Panc1 (cell line): Measurements from ENCODE around the gene SPTBN4.

ENCODE experiments used
- SIN3A ChIP-seq: IDR thresholded peaks from 2 replicates; pipeline ENCODE4 v1.6.1; 2012; ENCODE audit warnings: low read depth, mild to moderate bottlenecking, low read length, moderate library complexity, borderline replicate concordance; ENCODE audit not compliant: insufficient read depth
- TF ChIP-seq, protein P1 (sequence below): fragments of 450-650 bp; IDR thresholded peaks from 2 replicates; pipeline ENCODE4 v1.5.1; 2017; ENCODE audit warnings: mild to moderate bottlenecking
- TF ChIP-seq, protein P2 (sequence below), 2 experiments: IDR thresholded peaks; 2 replicates each; pipeline ENCODE4 v1.6.1; 2011 to 2012; ENCODE audit warnings: low read depth in 2 of 2, control low read depth in 1 of 2, low read length in 1 of 2, mild to moderate bottlenecking in 1 of 2, moderate library complexity in 1 of 2; ENCODE audit not compliant: insufficient read depth in 1 of 2

DNA sequence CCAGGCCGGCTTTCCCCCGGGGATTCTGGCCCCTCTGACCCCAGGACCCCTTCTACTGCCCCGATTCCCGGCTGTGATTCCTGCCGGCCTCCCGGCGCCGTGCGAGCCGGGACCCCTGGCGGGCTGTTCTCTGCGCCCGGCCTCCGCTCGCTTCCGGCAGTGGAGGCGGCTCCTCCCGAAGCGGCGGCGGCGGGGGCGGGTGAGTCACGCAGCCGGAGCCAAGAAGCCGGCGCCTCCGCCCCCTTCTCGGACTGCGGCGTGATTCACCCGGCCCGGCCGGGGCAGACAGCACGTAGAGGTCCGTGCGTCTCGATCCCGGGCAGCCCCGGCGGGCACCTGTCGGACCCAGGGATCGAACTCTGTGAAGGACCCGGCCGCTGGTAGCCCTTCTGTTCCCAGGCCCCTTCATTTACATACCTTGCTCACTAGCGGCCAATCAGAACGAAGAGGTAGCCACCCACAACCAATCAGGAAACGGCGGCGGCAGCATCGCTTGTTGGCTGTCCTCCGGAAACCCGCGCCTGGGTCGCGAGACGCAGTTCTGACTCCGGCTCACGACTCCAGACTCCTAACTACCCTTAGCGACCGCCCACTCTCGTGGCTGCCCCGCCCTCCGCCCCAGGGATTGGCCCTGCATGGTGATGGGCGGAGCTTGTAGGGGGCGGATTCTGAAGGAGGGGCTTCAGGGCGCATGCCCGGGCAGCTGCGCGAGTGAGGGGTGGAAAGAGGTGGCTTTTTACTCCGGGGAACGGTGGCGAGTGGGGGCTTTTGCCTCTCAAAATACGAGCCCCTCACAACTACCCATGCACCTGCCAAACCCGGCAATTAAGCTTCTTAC, 41.1 kb upstream of the SPTBN4 start, which contains the start of gene SERTAD1:
- TF ChIP-seq, protein P1, sequence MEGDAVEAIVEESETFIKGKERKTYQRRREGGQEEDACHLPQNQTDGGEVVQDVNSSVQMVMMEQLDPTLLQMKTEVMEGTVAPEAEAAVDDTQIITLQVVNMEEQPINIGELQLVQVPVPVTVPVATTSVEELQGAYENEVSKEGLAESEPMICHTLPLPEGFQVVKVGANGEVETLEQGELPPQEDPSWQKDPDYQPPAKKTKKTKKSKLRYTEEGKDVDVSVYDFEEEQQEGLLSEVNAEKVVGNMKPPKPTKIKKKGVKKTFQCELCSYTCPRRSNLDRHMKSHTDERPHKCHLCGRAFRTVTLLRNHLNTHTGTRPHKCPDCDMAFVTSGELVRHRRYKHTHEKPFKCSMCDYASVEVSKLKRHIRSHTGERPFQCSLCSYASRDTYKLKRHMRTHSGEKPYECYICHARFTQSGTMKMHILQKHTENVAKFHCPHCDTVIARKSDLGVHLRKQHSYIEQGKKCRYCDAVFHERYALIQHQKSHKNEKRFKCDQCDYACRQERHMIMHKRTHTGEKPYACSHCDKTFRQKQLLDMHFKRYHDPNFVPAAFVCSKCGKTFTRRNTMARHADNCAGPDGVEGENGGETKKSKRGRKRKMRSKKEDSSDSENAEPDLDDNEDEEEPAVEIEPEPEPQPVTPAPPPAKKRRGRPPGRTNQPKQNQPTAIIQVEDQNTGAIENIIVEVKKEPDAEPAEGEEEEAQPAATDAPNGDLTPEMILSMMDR: peak; percentile 92
- TF ChIP-seq, protein P2, sequence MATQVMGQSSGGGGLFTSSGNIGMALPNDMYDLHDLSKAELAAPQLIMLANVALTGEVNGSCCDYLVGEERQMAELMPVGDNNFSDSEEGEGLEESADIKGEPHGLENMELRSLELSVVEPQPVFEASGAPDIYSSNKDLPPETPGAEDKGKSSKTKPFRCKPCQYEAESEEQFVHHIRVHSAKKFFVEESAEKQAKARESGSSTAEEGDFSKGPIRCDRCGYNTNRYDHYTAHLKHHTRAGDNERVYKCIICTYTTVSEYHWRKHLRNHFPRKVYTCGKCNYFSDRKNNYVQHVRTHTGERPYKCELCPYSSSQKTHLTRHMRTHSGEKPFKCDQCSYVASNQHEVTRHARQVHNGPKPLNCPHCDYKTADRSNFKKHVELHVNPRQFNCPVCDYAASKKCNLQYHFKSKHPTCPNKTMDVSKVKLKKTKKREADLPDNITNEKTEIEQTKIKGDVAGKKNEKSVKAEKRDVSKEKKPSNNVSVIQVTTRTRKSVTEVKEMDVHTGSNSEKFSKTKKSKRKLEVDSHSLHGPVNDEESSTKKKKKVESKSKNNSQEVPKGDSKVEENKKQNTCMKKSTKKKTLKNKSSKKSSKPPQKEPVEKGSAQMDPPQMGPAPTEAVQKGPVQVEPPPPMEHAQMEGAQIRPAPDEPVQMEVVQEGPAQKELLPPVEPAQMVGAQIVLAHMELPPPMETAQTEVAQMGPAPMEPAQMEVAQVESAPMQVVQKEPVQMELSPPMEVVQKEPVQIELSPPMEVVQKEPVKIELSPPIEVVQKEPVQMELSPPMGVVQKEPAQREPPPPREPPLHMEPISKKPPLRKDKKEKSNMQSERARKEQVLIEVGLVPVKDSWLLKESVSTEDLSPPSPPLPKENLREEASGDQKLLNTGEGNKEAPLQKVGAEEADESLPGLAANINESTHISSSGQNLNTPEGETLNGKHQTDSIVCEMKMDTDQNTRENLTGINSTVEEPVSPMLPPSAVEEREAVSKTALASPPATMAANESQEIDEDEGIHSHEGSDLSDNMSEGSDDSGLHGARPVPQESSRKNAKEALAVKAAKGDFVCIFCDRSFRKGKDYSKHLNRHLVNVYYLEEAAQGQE (IDR thresholded peaks at IDR 0.05; ENCODE audit: insufficient read depth in 1 of 2, low read depth in 2 of 2, low read length in 1 of 2): no peak
- TF ChIP-seq SIN3A: 0 out of 2 replicates have a peak, but pooled peaks have one; percentile 47
